HAP-1 (cell line): ENCODE results near the gene EARS2.

Source experiments
- DNase-seq, 2 experiments: peaks; one replicate each; pipeline ENCODE4 v3.0.0-alpha.2; 2016 to 2020; ENCODE audit warnings: low spot score in 2 of 2
- H3K27me3 ChIP-seq: fragments of 250-450 bp; sonication (Bioruptor Pico); 2 replicates; pipeline ENCODE4 v1.5.1; 2020; ENCODE audit warnings: low read depth, mild to moderate bottlenecking, moderate library complexity
- H3K36me3 ChIP-seq: fragments of 250-450 bp; sonication (Bioruptor Pico); replicated peaks from 2 replicates; pipeline ENCODE4 v1.5.1; 2020; ENCODE audit warnings: mild to moderate bottlenecking
- H3K4me1 ChIP-seq: fragments of 250-450 bp; sonication (Bioruptor Pico); 2 replicates; pipeline ENCODE4 v1.5.1; 2020; ENCODE audit warnings: mild to moderate bottlenecking
- H3K4me3 ChIP-seq: fragments of 250-450 bp; sonication (Bioruptor Pico); 2 replicates; pipeline ENCODE4 v1.5.1; 2020; ENCODE audit warnings: mild to moderate bottlenecking, moderate library complexity
- H3K9me3 ChIP-seq: fragments of 250-450 bp; sonication (Bioruptor Pico); 2 replicates; pipeline ENCODE4 v1.5.1; 2020; ENCODE audit warnings: mild to moderate bottlenecking, moderate library complexity
- in situ Hi-C: fragments of 300-500 bp; cut with MboI; formaldehyde crosslinking; loops from 3 replicates; pipeline ENCODE4 v1.14.3; 2020; ENCODE audit warnings: low sequenced_read_pairs, inconsistent platforms, mixed read lengths

Gene EARS2

DNA sequence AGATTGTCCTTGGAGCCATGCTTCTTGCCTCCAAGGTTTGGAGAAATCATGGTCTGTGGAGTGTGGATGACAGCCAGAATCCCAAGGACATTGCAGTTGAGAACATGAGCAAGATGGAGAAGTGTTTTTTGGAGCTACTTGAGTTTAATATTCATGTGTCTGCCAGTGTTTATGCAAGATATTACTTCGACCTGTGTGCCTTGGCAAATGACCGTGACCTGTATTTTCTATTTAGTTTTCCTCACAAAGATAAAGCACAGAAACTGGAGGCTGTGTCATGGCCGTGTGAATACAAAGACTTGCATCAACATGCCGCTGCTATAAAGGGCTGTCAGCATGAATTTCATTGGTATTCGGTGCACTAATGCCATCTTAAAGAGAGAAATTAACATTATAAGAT is 55.9 kb downstream of the EARS2 start:
- in situ Hi-C loops, result no loop called here
- no peak for DNase-seq
- Histone ChIP-seq H3K36me3 (peaks cover 12% of the 10 kb centered on the region), H3K27me3 (no peaks in the 10 kb centered on the region), H3K9me3 (no peaks in the 10 kb centered on the region), H3K4me1 (peaks cover 14% of the 10 kb centered on the region), H3K4me3 (no peak overlapping the region)

DNA sequence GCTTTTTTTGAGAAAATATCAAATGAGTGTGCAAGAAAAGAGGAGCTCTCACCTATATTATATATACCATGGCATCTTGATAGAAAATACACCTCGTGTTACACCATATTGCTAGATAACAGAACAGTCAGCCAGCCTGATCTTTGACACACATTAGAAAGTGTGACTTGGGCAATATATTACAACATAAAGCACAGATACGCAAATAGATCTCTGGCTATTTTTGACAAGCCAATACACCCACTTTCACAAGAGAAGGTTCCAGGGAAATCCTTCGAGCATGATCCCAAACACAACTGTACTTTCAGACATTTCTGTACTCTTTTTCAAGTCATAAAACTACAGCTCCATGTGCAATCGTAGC is 56.3 kb downstream of the EARS2 start:
- Histone ChIP-seq H3K4me3 (no peak overlapping the region), H3K27me3 (no peaks in the 10 kb centered on the region), H3K9me3 (no peaks in the 10 kb centered on the region), H3K36me3 (peaks cover 10% of the 10 kb centered on the region), H3K4me1 (peaks cover 10% of the 10 kb centered on the region)
- in situ Hi-C loops, result no loop called here
- no peak for DNase-seq

DNA sequence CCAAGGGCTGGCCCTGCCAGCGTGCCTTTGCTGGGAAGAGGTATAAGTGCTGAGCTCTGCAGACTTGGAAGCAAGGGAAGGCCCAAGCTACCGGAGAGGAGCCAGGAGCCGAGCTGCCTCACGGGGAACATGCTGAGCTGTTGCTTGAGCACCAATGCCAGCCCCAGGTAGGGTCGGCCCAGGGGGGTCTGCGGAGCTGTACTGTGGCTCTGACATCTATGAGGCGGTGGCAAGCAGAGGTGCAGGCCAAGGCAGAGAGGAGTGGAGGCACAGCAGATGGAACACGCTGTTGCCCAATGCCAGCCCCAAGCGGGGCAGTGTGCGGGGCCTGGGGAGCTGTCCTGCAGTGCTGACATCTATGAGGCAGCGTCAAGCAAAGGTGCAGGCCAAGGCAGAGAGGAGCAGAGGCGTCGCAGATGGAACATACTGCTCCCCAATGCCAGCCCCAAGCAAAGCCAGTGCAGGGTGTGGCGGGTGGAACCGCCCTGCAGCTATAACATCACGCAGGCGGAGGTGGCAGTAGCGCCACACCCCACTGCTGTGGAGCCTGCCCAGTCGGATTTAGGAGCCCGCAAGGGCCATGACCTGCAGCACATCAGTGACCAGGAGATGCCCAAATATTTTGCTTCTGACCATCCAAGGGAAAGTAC is 56.8 kb downstream of the EARS2 start:
- in situ Hi-C loops, result no loop called here

DNA sequence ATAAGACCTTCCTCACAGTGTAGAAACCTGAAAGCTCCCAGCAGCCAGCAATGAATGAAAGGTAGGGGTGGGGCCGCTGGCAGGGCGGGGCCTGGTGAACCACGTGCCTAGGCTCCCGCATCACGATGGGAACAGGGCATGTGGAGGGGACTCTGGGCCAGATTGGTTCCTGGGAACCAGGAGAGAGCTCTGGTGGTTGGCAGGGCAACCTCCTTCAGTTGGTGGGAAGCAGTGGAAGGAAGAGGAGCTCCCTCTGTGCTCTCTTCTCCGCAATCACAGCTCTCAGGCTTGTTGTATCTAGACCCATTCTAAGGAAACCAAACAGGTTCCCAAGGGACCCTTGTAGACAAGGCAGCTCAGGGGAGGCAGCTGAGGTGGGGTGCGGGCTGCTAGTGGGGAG is 57.3 kb downstream of the EARS2 start:
- Histone ChIP-seq H3K27me3 (no peaks in the 10 kb centered on the region), H3K4me1 (peaks cover 8% of the 10 kb centered on the region), H3K9me3 (no peaks in the 10 kb centered on the region), H3K4me3 (no peak overlapping the region), H3K36me3 (peaks cover 15% of the 10 kb centered on the region)
- peak in 1 of 2 experiments; percentile 29 for DNase-seq
- in situ Hi-C loops, result no loop called here

More for the DNA sequence above, 56.8 kb downstream of the EARS2 start:
- no peaks in the 10 kb centered on the region for H3K9me3 ChIP-seq
- H3K36me3 ChIP-seq, result peaks cover 15% of the 10 kb centered on the region
- H3K27me3 ChIP-seq, result no peaks in the 10 kb centered on the region
- H3K4me1 ChIP-seq, result peaks cover 8% of the 10 kb centered on the region
- no peak for DNase-seq
- H3K4me3 ChIP-seq, result no peak overlapping the region

DNA sequence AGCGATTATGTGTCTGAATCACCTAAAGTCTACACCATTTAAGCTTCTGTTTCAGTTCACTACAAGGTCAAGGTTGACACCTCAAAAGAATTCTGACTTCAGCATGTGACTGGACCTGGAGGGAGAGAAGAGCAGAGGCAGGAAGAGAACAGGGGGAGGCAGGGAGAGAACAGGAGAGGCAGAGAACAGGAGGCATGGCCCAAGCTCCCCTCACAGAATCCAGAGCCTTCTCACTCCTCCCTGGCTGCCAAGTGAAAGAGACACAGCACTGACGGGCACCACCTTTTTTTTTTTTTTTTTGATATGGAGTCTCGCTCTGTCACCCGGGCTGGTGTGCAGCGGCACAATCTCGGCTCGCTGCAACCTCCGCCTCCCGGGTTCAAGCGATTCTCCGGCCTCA is 58.3 kb downstream of the EARS2 start:
- H3K4me3 ChIP-seq, result no peak overlapping the region
- H3K36me3 ChIP-seq, result peaks cover 22% of the 10 kb centered on the region
- no peaks in the 10 kb centered on the region for H3K27me3 ChIP-seq
- in situ Hi-C loops, result no loop called here
- peaks cover 8% of the 10 kb centered on the region for H3K4me1 ChIP-seq
- H3K9me3 ChIP-seq, result no peaks in the 10 kb centered on the region
- DNase-seq, result no peak

DNA sequence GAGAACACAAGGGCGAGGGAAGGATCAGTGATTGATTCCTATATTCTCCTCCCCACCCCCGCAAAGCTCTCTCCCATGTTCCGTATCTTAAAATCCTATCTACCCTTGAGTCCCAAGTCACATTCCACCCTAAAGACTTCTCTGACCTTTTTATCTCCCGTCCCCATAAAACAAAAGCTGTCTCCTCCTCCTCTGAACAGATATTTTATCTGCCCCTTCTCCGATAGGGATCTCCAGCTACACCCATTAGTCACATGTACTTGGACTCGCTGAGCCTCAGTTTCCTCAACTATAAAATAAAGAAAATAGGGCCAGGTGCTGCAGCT is 59.6 kb downstream of the EARS2 start:
- peaks cover 8% of the 10 kb centered on the region for H3K4me1 ChIP-seq
- no peak for DNase-seq
- H3K27me3 ChIP-seq, result no peaks in the 10 kb centered on the region
- peaks cover 36% of the 10 kb centered on the region for H3K36me3 ChIP-seq
- in situ Hi-C loops, result no loop called here
- no peak overlapping the region for H3K4me3 ChIP-seq
- no peaks in the 10 kb centered on the region for H3K9me3 ChIP-seq

DNA sequence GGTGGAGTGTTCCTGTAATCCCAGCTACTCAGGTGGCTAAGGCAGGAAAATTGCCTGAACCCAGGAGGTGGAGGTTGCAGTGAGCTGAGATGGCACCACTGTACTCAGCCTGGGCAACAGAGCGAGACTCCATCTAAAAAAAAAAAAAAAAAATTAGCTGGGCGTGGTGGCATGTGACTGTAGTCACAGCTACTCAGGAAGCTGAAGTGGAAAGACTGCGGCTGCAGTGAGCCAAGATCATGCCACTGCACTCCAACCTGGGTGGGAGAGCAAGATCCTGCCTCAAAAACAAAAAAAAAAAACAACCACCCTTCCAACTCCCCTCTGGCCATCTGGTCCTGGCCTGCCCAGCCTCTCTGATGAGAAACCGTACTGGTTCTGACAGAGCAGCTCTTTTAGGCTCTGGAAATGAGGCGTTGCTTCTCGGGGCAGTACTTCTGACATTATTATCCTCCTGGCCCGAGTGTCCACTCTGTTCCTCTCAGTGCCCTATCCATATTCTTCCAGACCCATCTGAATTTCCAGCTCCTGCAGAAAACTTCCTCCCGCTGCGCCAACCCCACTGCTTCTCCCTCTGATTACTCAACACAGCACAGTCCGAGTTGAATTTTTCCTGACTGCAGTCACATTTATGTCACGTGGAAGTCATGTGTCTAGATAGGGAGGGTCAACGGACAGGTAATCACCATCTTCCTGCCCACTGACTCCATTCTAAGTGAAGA is 60.2 kb downstream of the EARS2 start:
- peaks cover 41% of the 10 kb centered on the region for H3K36me3 ChIP-seq

DNA sequence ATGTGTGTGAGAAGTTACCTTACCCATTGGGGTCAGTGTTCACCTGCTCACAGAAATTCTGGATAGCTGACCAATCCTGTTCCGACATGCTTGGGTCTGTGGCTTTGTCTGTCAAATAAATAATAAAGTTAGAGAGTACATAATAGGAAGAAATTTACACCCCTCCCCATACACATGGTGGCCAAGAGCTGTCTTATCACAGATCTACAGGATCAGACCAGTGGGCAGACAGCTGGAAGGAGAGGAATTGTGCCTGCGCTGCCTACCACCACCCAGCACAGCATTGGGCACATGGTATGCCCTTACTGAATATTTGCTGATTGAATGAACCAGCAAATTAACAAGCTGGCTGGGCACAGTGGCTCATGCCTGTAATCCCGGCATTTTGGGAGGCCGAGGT is 61.5 kb downstream of the EARS2 start:
- Histone ChIP-seq H3K9me3 (no peaks in the 10 kb centered on the region), H3K36me3 (peaks cover 51% of the 10 kb centered on the region), H3K4me1 (peaks cover 6% of the 10 kb centered on the region; the same call in 1 of the 2 replicates), H3K4me3 (no peak overlapping the region), H3K27me3 (no peaks in the 10 kb centered on the region)
- in situ Hi-C loops, result no loop called here
- DNase-seq, result no peak

More for the DNA sequence above, 60.2 kb downstream of the EARS2 start:
- no peak for DNase-seq
- Histone ChIP-seq H3K27me3 (no peaks in the 10 kb centered on the region), H3K4me3 (no peak overlapping the region), H3K4me1 (peaks cover 8% of the 10 kb centered on the region), H3K9me3 (no peaks in the 10 kb centered on the region)
- in situ Hi-C loops, result no loop called here

DNA sequence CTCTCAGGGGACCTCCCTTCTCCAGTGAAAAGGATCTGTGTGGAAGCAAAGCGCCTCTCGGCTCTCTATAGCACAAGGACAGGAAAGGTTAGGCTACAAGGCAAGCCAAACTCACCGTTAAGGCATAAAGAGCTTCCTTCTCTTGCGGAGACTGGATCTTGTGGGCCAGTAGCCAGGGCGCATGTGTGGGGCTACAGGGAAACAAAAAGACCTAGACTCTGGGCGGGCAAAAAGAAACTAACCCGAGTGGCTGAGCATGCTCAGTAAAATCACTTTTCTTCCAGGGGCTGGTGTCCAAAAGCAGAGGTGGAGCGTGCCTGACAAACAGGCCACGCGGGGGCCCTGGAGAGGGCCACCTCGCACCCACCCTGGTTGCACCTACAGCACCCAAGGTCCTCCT is 63.0 kb downstream of the EARS2 start:
- Histone ChIP-seq H3K27me3 (no peaks in the 10 kb centered on the region), H3K9me3 (no peaks in the 10 kb centered on the region), H3K36me3 (peaks cover 63% of the 10 kb centered on the region), H3K4me3 (no peak overlapping the region), H3K4me1 (peaks cover 6% of the 10 kb centered on the region; the same call in 1 of the 2 replicates)
- no peak for DNase-seq
- in situ Hi-C loops, result no loop called here

DNA sequence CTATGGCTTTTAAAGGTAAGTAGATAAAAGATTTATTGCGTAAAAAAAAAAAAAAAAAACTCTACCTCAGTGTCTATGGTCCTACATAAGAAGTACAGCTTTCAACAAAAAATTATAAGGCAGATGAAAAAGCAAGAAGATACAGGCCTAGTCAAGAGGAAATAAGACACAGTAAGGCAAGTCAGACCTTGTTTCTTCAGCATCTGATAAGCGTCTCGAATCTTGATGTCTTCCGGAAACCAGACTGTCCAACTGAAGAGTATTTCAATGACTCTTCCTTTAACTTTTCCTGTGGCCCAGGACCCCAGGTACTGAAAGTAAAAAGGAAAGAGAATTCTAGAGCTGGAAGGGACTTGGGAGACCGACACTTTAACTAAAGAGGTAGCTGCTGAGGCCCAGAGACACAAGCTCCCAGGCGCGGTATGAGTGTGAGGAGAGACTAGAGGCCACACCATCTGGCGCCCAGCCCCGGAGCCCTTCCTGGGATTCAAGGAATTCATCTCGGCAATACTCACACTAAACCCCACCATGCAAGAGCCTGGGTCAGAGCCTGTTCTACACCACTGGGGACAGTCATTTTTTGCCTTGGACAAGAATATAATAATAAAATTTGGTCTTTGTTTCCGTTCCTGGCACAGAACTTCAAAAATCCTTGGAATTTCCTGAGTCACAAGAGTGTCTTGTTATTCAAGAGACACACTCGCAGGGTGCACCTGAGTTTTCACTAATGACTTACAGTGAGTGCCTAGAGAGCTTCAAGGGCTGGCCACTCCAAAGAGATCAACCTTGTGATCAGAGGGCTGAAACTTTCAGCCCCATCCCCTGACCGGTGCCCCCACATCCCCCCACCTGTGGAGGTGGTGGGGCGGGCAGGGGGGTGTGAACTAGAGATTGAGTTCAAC is 65.4 kb downstream of the EARS2 start:
- Histone ChIP-seq H3K36me3 (peaks cover 81% of the 10 kb centered on the region), H3K9me3 (no peaks in the 10 kb centered on the region)
- DNase-seq, result no peak

DNA sequence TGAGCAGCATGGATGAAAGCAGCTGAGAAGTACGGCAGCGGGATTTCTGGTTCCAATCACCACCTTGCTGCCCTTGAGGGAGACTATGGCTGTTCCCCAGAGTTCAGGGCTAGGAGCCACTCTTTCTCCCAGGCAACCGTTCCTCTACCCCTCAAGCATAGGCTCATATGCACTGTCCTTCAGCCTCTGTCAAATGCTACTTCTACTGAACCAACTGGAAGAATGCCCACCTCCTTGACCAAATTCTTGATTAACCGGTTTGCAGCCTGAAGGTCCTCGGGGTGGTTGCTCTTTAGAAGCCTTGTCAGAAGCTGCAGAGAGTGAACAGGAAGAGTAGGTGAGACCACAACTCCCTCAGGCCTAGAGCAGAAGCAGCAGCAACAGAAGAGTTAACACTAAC is 70.7 kb downstream of the EARS2 start:
- H3K4me1 ChIP-seq, result no peaks in the 10 kb centered on the region
- in situ Hi-C loops, result no loop called here
- H3K27me3 ChIP-seq, result no peaks in the 10 kb centered on the region
- H3K9me3 ChIP-seq, result no peaks in the 10 kb centered on the region
- no peak overlapping the region for H3K4me3 ChIP-seq
- peaks cover 85% of the 10 kb centered on the region for H3K36me3 ChIP-seq
- DNase-seq, result no peak

More for the DNA sequence above, 65.4 kb downstream of the EARS2 start:
- in situ Hi-C loops, result no loop called here
- H3K27me3 ChIP-seq, result no peaks in the 10 kb centered on the region
- H3K4me3 ChIP-seq, result no peak overlapping the region
- H3K4me1 ChIP-seq, result no peaks in the 10 kb centered on the region

DNA sequence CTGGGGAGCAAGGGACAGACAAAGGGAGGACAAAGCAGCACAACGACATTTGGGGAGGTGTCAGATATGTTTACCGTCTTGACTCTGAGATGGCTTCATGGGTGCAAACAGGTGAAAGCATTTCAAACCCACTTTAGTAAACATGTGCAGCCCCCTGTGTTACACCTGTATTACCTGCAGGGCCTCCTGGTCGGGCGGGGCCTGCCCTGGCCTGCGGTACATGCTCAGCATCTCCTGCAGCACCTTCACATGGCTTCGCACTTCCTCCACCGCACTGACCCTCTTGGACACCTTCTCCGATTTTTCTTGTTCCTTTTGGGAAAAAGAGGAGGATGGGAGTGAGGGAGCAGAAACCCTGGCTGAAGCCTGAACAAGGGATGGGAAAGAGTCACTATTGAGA is 71.3 kb downstream of the EARS2 start:
- H3K27me3 ChIP-seq, result no peaks in the 10 kb centered on the region
- no peaks in the 10 kb centered on the region for H3K9me3 ChIP-seq
- DNase-seq, result no peak
- in situ Hi-C loops, result no loop called here
- H3K4me3 ChIP-seq, result no peak overlapping the region
- H3K36me3 ChIP-seq, result peaks cover 88% of the 10 kb centered on the region
- no peaks in the 10 kb centered on the region for H3K4me1 ChIP-seq

DNA sequence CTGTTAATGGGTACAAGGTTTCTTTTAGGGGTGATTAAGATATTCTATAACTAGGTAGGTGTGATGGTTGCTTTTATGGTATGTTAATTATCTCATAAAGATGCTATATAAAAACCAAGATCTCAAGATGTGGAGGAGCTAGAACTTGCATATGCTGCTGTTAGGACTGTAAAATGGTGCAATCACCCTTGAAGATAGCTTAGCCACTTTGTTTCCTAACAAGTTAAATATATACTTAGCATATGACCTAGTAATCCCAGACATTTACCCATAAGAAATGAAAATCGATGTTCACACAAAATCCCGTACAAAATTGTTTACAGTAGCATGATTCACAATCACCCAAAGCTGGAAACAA is 71.9 kb downstream of the EARS2 start:
- H3K4me3 ChIP-seq, result no peak overlapping the region
- DNase-seq, result no peak

More for the DNA sequence above, 71.9 kb downstream of the EARS2 start:
- peaks cover 91% of the 10 kb centered on the region for H3K36me3 ChIP-seq
- in situ Hi-C loops, result no loop called here
- no peaks in the 10 kb centered on the region for H3K9me3 ChIP-seq
- no peaks in the 10 kb centered on the region for H3K4me1 ChIP-seq
- H3K27me3 ChIP-seq, result no peaks in the 10 kb centered on the region
